Suprapubic skin (tissue), 4 donors: Measurements from ENCODE around the gene SERBP1. TPM values are rescaled to one million over a fixed set of nuclear protein-coding genes. Genes with fewer than 3 reads are reported as not detected.

ENCODE experiments used
- DNase-seq, 2 donors: peaks; one replicate each; pipeline ENCODE4 v3.0.0-alpha.2; 2019; ENCODE audit warnings: low spot score in 2 of 2
- H3K27ac ChIP-seq: fragments of 200-600 bp; sonication (generic); one replicate; pipeline ENCODE4 v1.5.1; 2019
- H3K27me3 ChIP-seq: fragments of 200-600 bp; sonication (generic); one replicate; pipeline ENCODE4 v1.5.1; 2019
- H3K36me3 ChIP-seq: fragments of 200-600 bp; sonication (generic); one replicate; pipeline ENCODE4 v1.5.1; 2019
- H3K4me1 ChIP-seq: fragments of 200-600 bp; sonication (generic); one replicate; pipeline ENCODE4 v1.5.1; 2019
- H3K4me3 ChIP-seq: fragments of 200-600 bp; sonication (generic); one replicate; pipeline ENCODE4 v1.5.1; 2019; ENCODE audit warnings: mild to moderate bottlenecking
- H3K9me3 ChIP-seq: fragments of 200-600 bp; sonication (generic); one replicate; pipeline ENCODE4 v1.5.1; 2019
- CTCF ChIP-seq, 2 donors: fragments of 200-600 bp in 1 of 2; fragments of 450-650 bp in 1 of 2; sonication (generic) in 1 of 2; IDR thresholded peaks; one replicate each; pipeline ENCODE4 v1.5.1; 2016 to 2019; ENCODE audit warnings: antibody characterized with exemption in 2 of 2, mild to moderate bottlenecking in 1 of 2, moderate library complexity in 1 of 2
- EP300 ChIP-seq: sonication (generic); formaldehyde crosslinking; IDR thresholded peaks from one replicate; pipeline ENCODE4 v1.6.1; 2017; ENCODE audit warnings: antibody characterized with exemption
- POLR2A ChIP-seq, 2 donors: fragments of 450-650 bp; IDR thresholded peaks; one replicate each; pipeline ENCODE4 v1.6.1; 2017; ENCODE audit warnings: antibody characterized with exemption in 2 of 2, mild to moderate bottlenecking in 2 of 2, moderate library complexity in 2 of 2
- POLR2AphosphoS5 ChIP-seq, 3 donors: sonication (generic); formaldehyde crosslinking; IDR thresholded peaks; one replicate each; pipeline ENCODE4 v1.6.1; 2017; ENCODE audit warnings: antibody characterized with exemption in 3 of 3
- WGBS: methylation state at CpG from one replicate; pipeline ENCODE4 v1.1.5; 2018; 5-methylcytosine and 5-hydroxymethylcytosine counted together
- total RNA-seq, 4 donors: library from RNA; depleted of rRNA; stranded (reverse); fragments of >200 nt; gene quantifications; one replicate each; pipeline ENCODE4 v1.1.0, GENCODE V29; 2016

The SERBP1 gene
- total RNA-seq, 4 donors from 2014 or later, result 188 to 330 (median 233) TPM

- H3K9me3 ChIP-seq, result no peaks in the 10 kb centered on the region
- peaks cover 16% of the 10 kb centered on the region for H3K4me1 ChIP-seq
- DNase-seq, result no peak
- WGBS, result 68% methylated on average over 2 of the region's 2 CpGs
- H3K36me3 ChIP-seq, result no peaks in the 10 kb centered on the region
- no peak overlapping the region for H3K4me3 ChIP-seq
- H3K27me3 ChIP-seq, result no peaks in the 10 kb centered on the region
- TF ChIP-seq POLR2A (IDR thresholded peaks at IDR 0.05), result no peak
- TF ChIP-seq EP300, result no peak
- TF ChIP-seq CTCF (IDR thresholded peaks at IDR 0.05), result no peak
- TF ChIP-seq POLR2AphosphoS5 (IDR thresholded peaks at IDR 0.05), result no peak
- H3K27ac ChIP-seq, result no peak overlapping the region
Measured at GRCh38 chr1:67434491-67434890, 4.3 kb upstream of the SERBP1 start.

GRCh38 chr1:67433837-67434236, 3.6 kb upstream of the SERBP1 start:
- Histone ChIP-seq H3K9me3 (no peaks in the 10 kb centered on the region), H3K4me1 (peaks cover 16% of the 10 kb centered on the region), H3K27me3 (no peaks in the 10 kb centered on the region), H3K27ac (no peak overlapping the region), H3K4me3 (no peak overlapping the region), H3K36me3 (no peaks in the 10 kb centered on the region)
- DNase-seq, result no peak
- 57% methylated on average over 2 of the region's 2 CpGs for WGBS
- TF ChIP-seq POLR2AphosphoS5 (IDR thresholded peaks at IDR 0.05), result no peak
- TF ChIP-seq EP300, result no peak
- no peak for TF ChIP-seq POLR2A (IDR thresholded peaks at IDR 0.05)
- TF ChIP-seq CTCF (IDR thresholded peaks at IDR 0.05), result no peak

GRCh38 chr1:67432745-67433144, 2.5 kb upstream of the SERBP1 start:
- DNase-seq, result no peak
- no peak overlapping the region for H3K4me3 ChIP-seq
- H3K4me1 ChIP-seq, result peaks cover 19% of the 10 kb centered on the region
- no peaks in the 10 kb centered on the region for H3K27me3 ChIP-seq
- H3K27ac ChIP-seq, result no peak overlapping the region
- no peaks in the 10 kb centered on the region for H3K36me3 ChIP-seq
- TF ChIP-seq POLR2AphosphoS5 (IDR thresholded peaks at IDR 0.05), result no peak
- TF ChIP-seq EP300, result no peak
- no peak for TF ChIP-seq CTCF (IDR thresholded peaks at IDR 0.05)
- no peaks in the 10 kb centered on the region for H3K9me3 ChIP-seq
- 56% methylated on average over 1 of the region's 1 CpG for WGBS

- Histone ChIP-seq H3K36me3 (no peaks in the 10 kb centered on the region), H3K27me3 (no peaks in the 10 kb centered on the region), H3K4me1 (peaks cover 25% of the 10 kb centered on the region), H3K4me3 (no peak overlapping the region), H3K27ac (no peak overlapping the region), H3K9me3 (no peaks in the 10 kb centered on the region)
- DNase-seq, result no peak
- WGBS, result 61% methylated on average over 8 of the region's 8 CpGs
- TF ChIP-seq POLR2A (IDR thresholded peaks at IDR 0.05), result no peak
- TF ChIP-seq CTCF (IDR thresholded peaks at IDR 0.05), result no peak
- TF ChIP-seq POLR2AphosphoS5 (IDR thresholded peaks at IDR 0.05), result no peak
- TF ChIP-seq EP300, result no peak
Measured at GRCh38 chr1:67431869-67432578, 1.8 kb upstream of the SERBP1 start.

- no peak for DNase-seq
- H3K4me3 ChIP-seq, result peak overlapping the region; percentile 90
- WGBS, result 18% methylated on average over 12 of the region's 12 CpGs
- no peaks in the 10 kb centered on the region for H3K9me3 ChIP-seq
- H3K27me3 ChIP-seq, result no peaks in the 10 kb centered on the region
- H3K36me3 ChIP-seq, result no peaks in the 10 kb centered on the region
- peaks cover 32% of the 10 kb centered on the region for H3K4me1 ChIP-seq
- peak overlapping the region; percentile 93 for H3K27ac ChIP-seq
- no peak for TF ChIP-seq EP300
- no peak for TF ChIP-seq POLR2AphosphoS5 (IDR thresholded peaks at IDR 0.05)
- TF ChIP-seq POLR2A (IDR thresholded peaks at IDR 0.05), result no peak
- TF ChIP-seq CTCF (IDR thresholded peaks at IDR 0.05), result no peak
Measured at GRCh38 chr1:67431156-67431765, 1.1 kb upstream of the SERBP1 start.
